Ovary (tissue), 9 donors: ENCODE results near the gene FCN2. TPM values are rescaled to one million over a fixed set of nuclear protein-coding genes. Genes with fewer than 3 reads are reported as not detected.

ENCODE experiments used
- DNase-seq, 5 donors: peaks; one replicate each; pipeline ENCODE4 v3.0.0-alpha.2; 2019 to 2020
- H3K27ac ChIP-seq, 2 donors: fragments of 200-600 bp; one replicate each; pipeline versions ENCODE4 v1.5.1 to v1.8.0; 2019 to 2022
- H3K27me3 ChIP-seq: fragments of 200-600 bp; one replicate; pipeline ENCODE4 v1.8.0; 2022
- H3K36me3 ChIP-seq: fragments of 200-600 bp; sonication (generic); one replicate; pipeline ENCODE4 v1.5.1; 2019
- H3K4me1 ChIP-seq: one replicate; pipeline ENCODE4 v1.8.1; 2013; ENCODE audit warnings: mild to moderate bottlenecking, moderate library complexity; ENCODE audit not compliant: insufficient read depth
- H3K4me3 ChIP-seq: fragments of 200-600 bp; sonication (generic); one replicate; pipeline ENCODE4 v1.5.1; 2017
- H3K9me3 ChIP-seq, 2 donors: fragments of 200-600 bp in 1 of 2; sonication (generic) in 1 of 2; one replicate each; pipeline versions ENCODE4 v1.5.1 to v1.8.1; 2013 to 2019; ENCODE audit warnings: mild to moderate bottlenecking in 1 of 2, moderate library complexity in 1 of 2
- CTCF ChIP-seq, 3 donors: fragments of 450-650 bp in 2 of 3; fragments of 200-600 bp in 1 of 3; IDR thresholded peaks; one replicate each; pipeline versions ENCODE4 v1.5.1 to v1.8.0; 2016 to 2022; ENCODE audit warnings: antibody characterized with exemption in 3 of 3, mild to moderate bottlenecking in 1 of 3
- EP300 ChIP-seq: sonication (generic); formaldehyde crosslinking; IDR thresholded peaks from one replicate; pipeline ENCODE4 v1.6.1; 2017; ENCODE audit warnings: antibody characterized with exemption
- POLR2A ChIP-seq: fragments of 450-650 bp; IDR thresholded peaks from one replicate; pipeline ENCODE4 v1.6.1; 2017; ENCODE audit warnings: antibody characterized with exemption, mild to moderate bottlenecking, moderate library complexity
- WGBS, 3 donors: extraction: QIAGEN DNeasy Blood & Tissue Kit in 1 of 3; methylation state at CpG; one replicate each; pipeline versions ENCODE4 v1.1.5 to v1.1.7; 2013 to 2017; 5-methylcytosine and 5-hydroxymethylcytosine counted together
- intact Hi-C, 4 donors: fragments of 100-400 bp; cut with DNase I; formaldehyde crosslinking; loops; one replicate each; pipeline versions ENCODE4 v1.11.0 to v1.15.1; 2022 to 2023
- polyA plus RNA-seq, 2 donors: library from polyadenylated mRNA; stranded (reverse); fragments of 200-250 nt in 1 of 2; fragments of 350-450 nt in 1 of 2; fragmentation: Illumina TruSeq in 1 of 2; extraction: RNeasy Lipid Tissue Mini Kit (QIAGEN cat#74804) in 1 of 2; gene quantifications; one replicate each; pipeline ENCODE4 v1.2.3, GENCODE V29; 2013 to 2014
- total RNA-seq, 7 donors: library from RNA; depleted of rRNA in 2 of 7; stranded (reverse); fragments of >200 nt in 2 of 7; fragmentation: NEBNext Ultra II Directional in 3 of 7; extraction: Animal tissue kit (Norgen Biotek cat#: 25700) in 3 of 7; gene quantifications; one replicate each; pipeline versions ENCODE4 v1.1.0 to v1.2.4, GENCODE V29; 2016 to 2023
- donor health status: DM: no; HTN: no; CAD: no; lungs with moderate emphysema.
- donor health status: DM: no; HTN: no; CAD: no.
- donor health status: Bipolar disorder and iron deficiency.
- donor health status: DM: yes; HTN: yes; CAD: no.
- donor health status: DM: no; HTN: no; CAD: no.
- donor health status: DM: yes; HTN: yes; CAD: no.

Gene FCN2
- total and polyA plus RNA-seq, 9 donors: 0.23 to 1.1 (median 0.33) TPM; not detected in 4

GRCh38 chr9:134891713-134892112 lies 11.1 kb downstream of the FCN2 start:
- no peaks in the 10 kb centered on the region for H3K36me3 ChIP-seq

GRCh38 chr9:134892221-134892620 lies 11.6 kb downstream of the FCN2 start:
- WGBS, 3 donors: 85 to 95% (median 92%) methylated on average over 6 of the region's 6 CpGs
- no peak overlapping the region for H3K27ac ChIP-seq
- TF ChIP-seq POLR2A (no peak), CTCF (IDR thresholded peaks at IDR 0.05) (no peak), EP300 (no peak)
- DNase-seq: no peak
- intact Hi-C loops: no loop called here
- H3K9me3 ChIP-seq: no peaks in the 10 kb centered on the region
- H3K27me3 ChIP-seq: no peaks in the 10 kb centered on the region
- no peaks in the 10 kb centered on the region for H3K36me3 ChIP-seq
- H3K4me1 ChIP-seq: peaks cover 18% of the 10 kb centered on the region
- no peak overlapping the region for H3K4me3 ChIP-seq

More at GRCh38 chr9:134891713-134892112, 11.1 kb downstream of the FCN2 start:
- WGBS, 3 donors: 84 to 92% (median 87%) methylated on average over 5 of the region's 5 CpGs
- no peaks in the 10 kb centered on the region for H3K27me3 ChIP-seq
- no peak overlapping the region for H3K4me3 ChIP-seq
- no peak for TF ChIP-seq EP300
- no peak for TF ChIP-seq CTCF (IDR thresholded peaks at IDR 0.05)
- no peak for TF ChIP-seq POLR2A
- intact Hi-C loops: no loop called here
- peaks cover 14% of the 10 kb centered on the region for H3K4me1 ChIP-seq
- H3K9me3 ChIP-seq: no peaks in the 10 kb centered on the region
- peak in 1 of 5 donors; percentile 9 for DNase-seq
- no peak overlapping the region for H3K27ac ChIP-seq

- TF ChIP-seq EP300 (no peak), CTCF (IDR thresholded peaks at IDR 0.05) (no peak), POLR2A (no peak)
- H3K4me1 ChIP-seq: peaks cover 20% of the 10 kb centered on the region
- no peaks in the 10 kb centered on the region for H3K9me3 ChIP-seq
- no peak overlapping the region for H3K4me3 ChIP-seq
- H3K27ac ChIP-seq: no peak overlapping the region
- H3K36me3 ChIP-seq: no peaks in the 10 kb centered on the region
- WGBS, 3 donors: 81 to 95% (median 86%) methylated on average over 7 of the region's 7 CpGs
- peak in 2 of 5 donors; percentile 9 to 12 for DNase-seq
- intact Hi-C loops: no loop called here
- H3K27me3 ChIP-seq: no peaks in the 10 kb centered on the region
These were observed 12.3 kb downstream of the FCN2 start for GRCh38 chr9:134892820-134893420.

GRCh38 chr9:134894136-134894860 lies 13.7 kb downstream of the FCN2 start:
- TF ChIP-seq CTCF (IDR thresholded peaks at IDR 0.05) (no peak), EP300 (no peak), POLR2A (no peak)
- DNase-seq: peak in 2 of 5 donors; percentile 17 to 22
- H3K9me3 ChIP-seq: no peaks in the 10 kb centered on the region
- WGBS, 3 donors: 95 to 96% (median 95%) methylated on average over 7 of the region's 7 CpGs
- no peaks in the 10 kb centered on the region for H3K36me3 ChIP-seq
- peaks cover 23% of the 10 kb centered on the region for H3K4me1 ChIP-seq
- H3K27ac ChIP-seq: no peak overlapping the region
- H3K4me3 ChIP-seq: no peak overlapping the region
- intact Hi-C loops: no loop called here
- no peaks in the 10 kb centered on the region for H3K27me3 ChIP-seq
